Panc1 (cell line): ENCODE data around the gene ASH1L. TPM values are rescaled to one million over a fixed set of nuclear protein-coding genes. Genes with fewer than 3 reads are reported as not detected.
"Not testable (repeated sequence)": the region's sequence is repeated elsewhere in the genome, so short reads cannot be mapped to it uniquely, and the experiment has no call there.

Source experiments
- ATAC-seq: fragments of 200-7000 bp; cut with Tn5 transposase; 2 replicates; pipeline ENCODE4 v1.9.1; 2020; ENCODE audit warnings: mild to moderate bottlenecking, moderate library complexity
- BruUV-seq: library from RNA; stranded (reverse); fragments of 400-500 nt; replicated peaks from 2 replicates; lab custom pipeline; 2021; lab: Mats Ljungman, UMichigan
- CTCF ChIA-PET: fragments of 300-600 bp; sonication (Branson Sonifier 250); formaldehyde crosslinking; loops from one replicate; lab custom pipeline; 2022; ENCODE audit warnings: antibody characterized with exemption; lab: Charles Lee
- POLR2A ChIA-PET: fragments of 300-600 bp; sonication (Branson Sonifier 250); formaldehyde crosslinking; loops from one replicate; lab custom pipeline; 2022; ENCODE audit warnings: antibody characterized with exemption; lab: Charles Lee
- DNase-seq: peaks from one replicate; pipeline ENCODE4 v3.0.0-alpha.2; 2010; ENCODE audit warnings: low read depth, low spot score
- H3K27ac ChIP-seq: 2 replicates; pipeline ENCODE4 v1.5.1; 2011; ENCODE audit warnings: mild to moderate bottlenecking, low read length, inconsistent platforms
- H3K27me3 ChIP-seq: fragments of 200-500 bp; sonication (Bioruptor generic); 2 replicates; pipeline ENCODE4 v1.6.0; 2014; ENCODE audit warnings: low read length, inconsistent platforms; ENCODE audit not compliant: control insufficient read depth, insufficient read depth
- H3K36me3 ChIP-seq: fragments of 200-500 bp; sonication (Bioruptor generic); 2 replicates; pipeline ENCODE4 v1.5.1; 2014; ENCODE audit warnings: inconsistent platforms, mild to moderate bottlenecking, low read length, moderate library complexity; ENCODE audit not compliant: control insufficient read depth, insufficient read depth
- H3K4me1 ChIP-seq: 2 replicates; pipeline ENCODE4 v1.5.1; 2011; ENCODE audit warnings: inconsistent platforms, mild to moderate bottlenecking, low read length, moderate library complexity; ENCODE audit not compliant: control insufficient read depth, insufficient read depth
- H3K4me3 ChIP-seq, 2 experiments: 2 replicates each; pipeline ENCODE4 v1.5.1; 2011 to 2012; ENCODE audit warnings: low read depth in 2 of 2, low read length in 2 of 2, mild to moderate bottlenecking in 2 of 2, inconsistent platforms in 1 of 2, moderate library complexity in 1 of 2
- H3K9me3 ChIP-seq: fragments of 200-500 bp; sonication (Bioruptor generic); 2 replicates; pipeline ENCODE4 v1.5.1; 2014; ENCODE audit warnings: low read depth, mild to moderate bottlenecking, inconsistent platforms, low read length, moderate library complexity; ENCODE audit not compliant: control insufficient read depth, insufficient read depth
- POLR2AphosphoS5 ChIP-seq: IDR thresholded peaks from 2 replicates; pipeline ENCODE4 v1.6.1; 2012; ENCODE audit warnings: mild to moderate bottlenecking, low read depth, low read length, moderate library complexity
- SIN3A ChIP-seq: IDR thresholded peaks from 2 replicates; pipeline ENCODE4 v1.6.1; 2012; ENCODE audit warnings: low read depth, mild to moderate bottlenecking, low read length, moderate library complexity, borderline replicate concordance; ENCODE audit not compliant: insufficient read depth
- TCF7L2 ChIP-seq: IDR thresholded peaks from 2 replicates; pipeline ENCODE4 v1.6.1; 2011; ENCODE audit warnings: mild to moderate bottlenecking, low read depth, low read length, inconsistent platforms
- in situ Hi-C: cut with HindIII; loops from 2 replicates; pipeline ENCODE4 v1.10.0; 2016; ENCODE audit warnings: low sequenced_read_pairs, low pct_unique_long_range_greater_than_20kb
- intact Hi-C: fragments of 100-400 bp; cut with micrococcal nuclease; formaldehyde crosslinking; loops from one replicate; pipeline ENCODE4 v1.10.0; 2022; ENCODE audit not compliant: unreplicated experiment
- total RNA-seq: library from RNA; stranded (reverse); gene quantifications from one replicate; pipeline ENCODE4 v1.2.1, GENCODE V29; 2021; ENCODE audit not compliant: unreplicated experiment
- TF ChIP-seq, protein P1 (sequence below): fragments of 450-650 bp; IDR thresholded peaks from 2 replicates; pipeline ENCODE4 v1.5.1; 2017; ENCODE audit warnings: mild to moderate bottlenecking
- TF ChIP-seq, protein P2 (sequence below), 2 experiments: IDR thresholded peaks; 2 replicates each; pipeline ENCODE4 v1.6.1; 2011 to 2012; ENCODE audit warnings: low read depth in 2 of 2, control low read depth in 1 of 2, low read length in 1 of 2, mild to moderate bottlenecking in 1 of 2, moderate library complexity in 1 of 2; ENCODE audit not compliant: insufficient read depth in 1 of 2

The ASH1L gene
- total RNA-seq, 1 experiment from 2014 or later: 40.9 TPM

DNA sequence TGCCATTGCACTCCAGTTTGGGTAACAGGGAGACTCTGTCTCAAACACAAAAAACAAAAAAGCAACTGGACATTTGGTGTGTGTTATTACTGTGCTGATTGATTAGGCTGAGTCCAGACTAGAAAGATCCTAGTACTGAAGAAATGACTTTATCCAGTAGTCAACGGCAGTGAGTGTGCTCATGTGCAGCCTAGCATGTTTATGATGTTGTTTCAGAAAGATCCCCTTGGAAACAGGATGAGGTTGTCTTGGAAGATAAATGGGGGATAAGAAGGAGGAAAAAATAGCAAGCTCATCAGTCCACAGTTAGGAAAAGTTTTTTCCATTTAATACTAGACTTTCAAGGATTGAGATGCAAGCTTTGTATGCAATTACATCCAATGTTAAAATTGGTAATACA is 227.6 kb downstream of the ASH1L start:
- H3K9me3 ChIP-seq: no peaks in the 10 kb centered on the region
- H3K4me1 ChIP-seq: no peaks in the 10 kb centered on the region
- no peaks in the 10 kb centered on the region for H3K27me3 ChIP-seq
- ATAC-seq (no peak), DNase-seq (no peak)
- H3K27ac ChIP-seq: no peak overlapping the region
- TF ChIP-seq POLR2AphosphoS5 (no peak), TCF7L2 (no peak), SIN3A (no peak)
- TF ChIP-seq, protein P1, sequence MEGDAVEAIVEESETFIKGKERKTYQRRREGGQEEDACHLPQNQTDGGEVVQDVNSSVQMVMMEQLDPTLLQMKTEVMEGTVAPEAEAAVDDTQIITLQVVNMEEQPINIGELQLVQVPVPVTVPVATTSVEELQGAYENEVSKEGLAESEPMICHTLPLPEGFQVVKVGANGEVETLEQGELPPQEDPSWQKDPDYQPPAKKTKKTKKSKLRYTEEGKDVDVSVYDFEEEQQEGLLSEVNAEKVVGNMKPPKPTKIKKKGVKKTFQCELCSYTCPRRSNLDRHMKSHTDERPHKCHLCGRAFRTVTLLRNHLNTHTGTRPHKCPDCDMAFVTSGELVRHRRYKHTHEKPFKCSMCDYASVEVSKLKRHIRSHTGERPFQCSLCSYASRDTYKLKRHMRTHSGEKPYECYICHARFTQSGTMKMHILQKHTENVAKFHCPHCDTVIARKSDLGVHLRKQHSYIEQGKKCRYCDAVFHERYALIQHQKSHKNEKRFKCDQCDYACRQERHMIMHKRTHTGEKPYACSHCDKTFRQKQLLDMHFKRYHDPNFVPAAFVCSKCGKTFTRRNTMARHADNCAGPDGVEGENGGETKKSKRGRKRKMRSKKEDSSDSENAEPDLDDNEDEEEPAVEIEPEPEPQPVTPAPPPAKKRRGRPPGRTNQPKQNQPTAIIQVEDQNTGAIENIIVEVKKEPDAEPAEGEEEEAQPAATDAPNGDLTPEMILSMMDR: no peak
- TF ChIP-seq, protein P2, sequence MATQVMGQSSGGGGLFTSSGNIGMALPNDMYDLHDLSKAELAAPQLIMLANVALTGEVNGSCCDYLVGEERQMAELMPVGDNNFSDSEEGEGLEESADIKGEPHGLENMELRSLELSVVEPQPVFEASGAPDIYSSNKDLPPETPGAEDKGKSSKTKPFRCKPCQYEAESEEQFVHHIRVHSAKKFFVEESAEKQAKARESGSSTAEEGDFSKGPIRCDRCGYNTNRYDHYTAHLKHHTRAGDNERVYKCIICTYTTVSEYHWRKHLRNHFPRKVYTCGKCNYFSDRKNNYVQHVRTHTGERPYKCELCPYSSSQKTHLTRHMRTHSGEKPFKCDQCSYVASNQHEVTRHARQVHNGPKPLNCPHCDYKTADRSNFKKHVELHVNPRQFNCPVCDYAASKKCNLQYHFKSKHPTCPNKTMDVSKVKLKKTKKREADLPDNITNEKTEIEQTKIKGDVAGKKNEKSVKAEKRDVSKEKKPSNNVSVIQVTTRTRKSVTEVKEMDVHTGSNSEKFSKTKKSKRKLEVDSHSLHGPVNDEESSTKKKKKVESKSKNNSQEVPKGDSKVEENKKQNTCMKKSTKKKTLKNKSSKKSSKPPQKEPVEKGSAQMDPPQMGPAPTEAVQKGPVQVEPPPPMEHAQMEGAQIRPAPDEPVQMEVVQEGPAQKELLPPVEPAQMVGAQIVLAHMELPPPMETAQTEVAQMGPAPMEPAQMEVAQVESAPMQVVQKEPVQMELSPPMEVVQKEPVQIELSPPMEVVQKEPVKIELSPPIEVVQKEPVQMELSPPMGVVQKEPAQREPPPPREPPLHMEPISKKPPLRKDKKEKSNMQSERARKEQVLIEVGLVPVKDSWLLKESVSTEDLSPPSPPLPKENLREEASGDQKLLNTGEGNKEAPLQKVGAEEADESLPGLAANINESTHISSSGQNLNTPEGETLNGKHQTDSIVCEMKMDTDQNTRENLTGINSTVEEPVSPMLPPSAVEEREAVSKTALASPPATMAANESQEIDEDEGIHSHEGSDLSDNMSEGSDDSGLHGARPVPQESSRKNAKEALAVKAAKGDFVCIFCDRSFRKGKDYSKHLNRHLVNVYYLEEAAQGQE (IDR thresholded peaks at IDR 0.05; ENCODE audit: insufficient read depth in 1 of 2, low read depth in 2 of 2, low read length in 1 of 2): no peak
- CTCF ChIA-PET: no interaction called here
- H3K36me3 ChIP-seq: peaks cover 29% of the 10 kb centered on the region
- POLR2A ChIA-PET: interaction anchor here (0.7 kb wide), 1 partner anchor 84 kb away, joined by 13 read pairs; no protein-coding TSS in a partner anchor
- no TSS peak for BruUV-seq
- no peak overlapping the region for H3K4me3 ChIP-seq
- intact Hi-C loops: no loop called here
- in situ Hi-C loops: no loop called here

DNA sequence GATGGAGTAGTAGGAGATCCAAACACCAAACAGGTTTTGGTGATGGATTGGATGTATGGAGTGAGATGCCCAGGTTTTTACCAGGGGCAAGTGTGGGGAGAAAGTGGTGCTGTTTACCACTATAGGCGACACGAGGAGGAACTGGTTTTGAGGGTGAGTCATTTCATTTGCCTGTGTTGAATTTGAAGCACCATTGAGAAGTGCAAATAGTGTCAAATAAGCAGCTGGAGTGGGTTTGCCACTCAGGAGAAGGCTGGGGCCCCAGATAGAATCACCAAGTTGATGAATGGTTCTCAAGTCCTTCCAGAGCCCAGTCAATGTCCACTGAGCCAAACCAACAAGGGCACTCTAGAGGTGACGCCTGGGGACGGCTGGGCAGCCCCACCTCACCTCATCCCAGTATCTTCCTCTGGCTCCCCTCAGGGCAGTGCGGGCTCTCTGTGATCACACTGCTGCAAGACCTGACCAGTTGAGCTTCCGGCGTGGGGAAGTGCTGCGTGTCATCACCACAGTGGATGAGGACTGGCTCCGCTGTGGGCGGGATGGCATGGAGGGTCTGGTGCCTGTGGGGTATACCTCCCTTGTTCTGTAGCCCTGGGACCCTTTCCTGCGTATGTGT is 232.5 kb downstream of the ASH1L start:
- H3K36me3 ChIP-seq: no peaks in the 10 kb centered on the region; the same call in none of the 2 replicates
- ATAC-seq (no peak), DNase-seq (no peak)
- no TSS peak for BruUV-seq
- POLR2A ChIA-PET: no interaction called here
- TF ChIP-seq TCF7L2 (no peak), POLR2AphosphoS5 (0 out of 2 replicates have a peak, but pooled peaks have one; percentile 26)
- in situ Hi-C loops (no loop called here), intact Hi-C loops (no loop called here)
- no peaks in the 10 kb centered on the region for H3K9me3 ChIP-seq
- H3K27ac ChIP-seq: no peak overlapping the region
- H3K4me1 ChIP-seq: peaks cover 20% of the 10 kb centered on the region
- CTCF ChIA-PET: no interaction called here
- no peak overlapping the region for H3K4me3 ChIP-seq
- H3K27me3 ChIP-seq: no peaks in the 10 kb centered on the region

DNA sequence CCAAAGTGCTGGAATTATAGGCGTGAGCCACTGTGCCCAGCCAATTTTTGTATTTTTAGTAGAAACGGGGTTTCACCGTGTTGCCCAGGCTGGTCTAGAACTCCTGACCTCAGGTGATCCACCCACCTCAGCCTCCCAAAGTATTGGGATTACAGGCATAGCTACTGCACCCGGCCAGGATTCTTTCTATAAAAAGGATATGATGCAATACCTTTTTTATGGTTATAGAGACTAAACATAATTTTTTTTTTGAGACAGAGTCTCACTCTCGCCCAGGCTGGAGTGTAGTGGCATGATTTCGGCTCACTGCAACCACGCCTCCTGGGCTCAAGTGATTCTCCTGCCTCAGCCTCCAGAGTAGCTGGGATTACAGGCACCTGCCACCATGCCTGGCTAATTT is 233.7 kb downstream of the ASH1L start:
- H3K27ac ChIP-seq, H3K36me3 ChIP-seq, H3K27me3 ChIP-seq, POLR2A ChIA-PET, in situ Hi-C loops, H3K9me3 ChIP-seq, intact Hi-C loops, H3K4me3 ChIP-seq, BruUV-seq, DNase-seq, ATAC-seq: not testable (repeated sequence)
- peaks cover 20% of the 10 kb centered on the region for H3K4me1 ChIP-seq
- CTCF ChIA-PET: interaction anchor here (0.7 kb wide), 1 partner anchor 122 kb away, joined by 6 read pairs; no protein-coding TSS in a partner anchor
